ENCODE data around the gene C3orf22.
A peak's percentile ranks its signal among the peaks of the same experiment; 100 is the strongest.

Gene C3orf22

GRCh38 chr3:126527006-126527405 lies 31.7 kb downstream of the C3orf22 start:
- FAIRE-seq = no peak

DNA sequence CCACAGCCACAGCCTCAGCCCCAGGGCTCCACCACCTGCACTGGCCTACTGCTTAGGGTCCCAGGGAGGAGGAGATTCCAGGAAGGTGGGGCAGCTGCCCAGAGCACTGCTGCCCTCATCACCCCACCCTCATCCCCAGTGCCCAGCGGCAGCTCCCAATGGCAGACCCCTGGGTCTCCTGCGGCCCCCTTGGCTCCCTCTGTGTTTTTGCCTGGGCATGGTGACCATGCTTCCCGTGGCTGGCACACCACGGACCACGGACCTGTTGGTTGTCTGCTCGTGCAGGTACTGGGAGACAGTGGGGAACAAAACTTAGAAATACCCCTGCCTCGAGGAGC lies 32.1 kb downstream of the C3orf22 start:
- FAIRE-seq = no peak

- no peak for FAIRE-seq
These were observed 32.7 kb downstream of the C3orf22 start for GRCh38 chr3:126525853-126526667.

DNA sequence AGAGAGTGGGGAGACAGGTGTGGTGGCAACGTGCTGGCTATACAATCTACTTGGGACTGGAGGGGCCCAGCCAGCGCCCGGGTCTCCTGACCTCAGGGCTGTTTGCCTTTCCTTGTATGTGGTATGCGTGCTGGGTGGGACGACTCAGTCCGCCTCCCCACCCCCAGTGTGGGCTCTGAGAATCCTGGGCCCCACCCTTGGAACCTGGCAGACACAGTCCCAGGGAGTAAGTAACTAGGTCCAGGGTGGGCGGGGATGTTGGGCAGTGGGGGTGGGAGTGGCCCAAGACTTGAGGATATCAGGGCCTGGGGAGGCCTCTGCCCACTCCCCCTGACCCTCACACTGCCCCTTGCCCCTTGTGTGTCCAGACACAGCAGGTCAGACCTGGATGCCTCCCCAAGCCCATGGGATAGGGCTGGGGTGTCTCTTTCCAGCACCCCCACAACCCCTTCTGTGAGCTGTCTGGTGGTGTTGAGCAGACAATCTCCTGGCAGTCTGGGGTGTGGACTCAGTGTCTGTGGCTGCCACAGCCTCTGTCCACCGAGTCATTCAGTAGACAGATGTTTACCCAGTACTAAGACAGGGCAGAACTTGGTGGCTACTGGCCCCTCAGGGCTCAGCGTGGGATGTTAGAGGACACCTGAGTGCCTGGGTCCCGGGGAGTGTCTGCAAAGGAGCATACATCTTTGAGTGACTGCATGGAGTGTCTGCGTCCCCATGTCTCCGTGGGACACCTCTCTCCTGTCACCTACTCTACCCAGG lies 33.5 kb downstream of the C3orf22 start:
- no peak for FAIRE-seq

GRCh38 chr3:126524429-126524988 lies 34.2 kb downstream of the C3orf22 start:
- no peak for FAIRE-seq

DNA sequence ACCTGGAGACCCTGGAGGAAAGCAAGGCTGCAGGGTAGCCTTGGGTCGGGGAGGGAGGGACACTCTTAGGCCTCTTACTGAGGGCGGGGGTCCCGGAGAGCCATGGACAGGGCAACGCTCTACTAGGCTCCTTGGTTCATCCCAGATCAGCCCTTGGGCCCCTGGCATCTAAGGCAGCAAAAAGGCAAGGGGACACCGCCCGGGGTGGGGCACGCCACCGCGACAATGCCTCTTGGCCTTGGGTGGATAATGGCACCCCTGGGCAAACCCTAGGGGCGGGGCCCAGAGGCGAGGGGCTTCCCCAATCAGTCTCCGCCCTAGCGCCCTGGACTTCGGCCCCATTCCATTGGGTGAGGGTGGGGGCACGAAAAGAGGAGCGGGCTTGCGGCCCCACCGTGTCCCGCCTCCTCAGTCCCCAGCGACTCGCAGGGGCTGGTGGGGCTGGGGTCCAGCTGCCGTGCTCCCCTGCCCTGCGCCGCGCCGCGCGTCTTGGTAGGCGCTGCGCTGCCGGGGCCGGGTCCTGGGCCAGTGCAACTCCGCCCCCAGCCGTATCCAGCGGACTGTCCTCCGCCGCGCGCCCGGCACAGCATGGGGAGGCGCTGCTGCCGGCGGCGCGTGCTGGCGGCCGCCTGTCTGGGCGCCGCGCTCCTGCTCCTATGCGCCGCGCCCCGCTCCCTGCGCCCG lies 34.8 kb downstream of the C3orf22 start, which contains the start of gene CHST13:
CHST13 (plus strand) TSS at position 411 of the 684 bp plus-strand sequence; CDS start at position 589, 178 bp downstream.
- no peak for FAIRE-seq

DNA sequence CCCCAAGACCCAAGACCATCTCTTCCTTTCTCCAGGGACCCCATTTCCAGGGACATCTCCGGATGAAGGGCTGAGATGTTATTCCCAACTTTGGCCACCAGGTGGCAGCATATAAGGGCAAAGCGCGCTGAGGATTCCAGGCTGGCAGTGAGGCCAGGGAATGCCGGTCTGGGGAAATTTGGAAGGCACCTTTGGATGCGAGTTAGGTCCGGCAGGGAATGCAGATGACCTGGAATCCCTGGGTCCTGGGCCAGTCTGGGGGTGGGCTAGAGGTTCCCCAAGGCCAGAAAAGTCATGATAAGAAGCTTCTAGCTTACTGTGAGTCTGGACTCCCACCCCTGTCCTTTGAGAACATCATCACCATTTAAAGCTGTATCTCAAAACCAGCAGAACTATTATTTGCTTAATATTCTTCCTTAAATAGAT lies 36.4 kb downstream of the C3orf22 start:
- FAIRE-seq = peak; percentile 9

GRCh38 chr3:126521122-126521891 lies 37.4 kb downstream of the C3orf22 start:
- FAIRE-seq = no peak

- FAIRE-seq = no peak
These were observed 39.0 kb downstream of the C3orf22 start for GRCh38 chr3:126519506-126520455.

DNA sequence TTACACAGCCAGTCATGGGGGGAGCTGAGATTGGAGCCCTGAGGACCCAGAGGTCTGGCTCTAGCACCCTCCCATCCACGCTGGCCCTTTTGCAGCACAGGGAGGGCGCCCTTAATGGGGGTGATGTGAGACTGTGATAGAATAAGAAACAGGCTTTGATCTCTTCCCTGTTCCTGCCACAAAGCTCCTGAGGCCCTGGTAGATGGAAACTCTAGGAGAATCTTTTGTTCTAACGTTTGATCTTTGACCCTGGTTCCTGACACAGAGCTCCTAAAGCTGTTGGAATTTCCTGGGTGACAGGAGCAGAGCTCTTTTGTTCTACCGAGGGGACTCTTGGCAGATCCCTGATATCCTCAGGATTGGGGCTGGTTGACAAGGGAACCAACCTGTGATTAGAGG lies 40.0 kb downstream of the C3orf22 start:
- no peak for FAIRE-seq

DNA sequence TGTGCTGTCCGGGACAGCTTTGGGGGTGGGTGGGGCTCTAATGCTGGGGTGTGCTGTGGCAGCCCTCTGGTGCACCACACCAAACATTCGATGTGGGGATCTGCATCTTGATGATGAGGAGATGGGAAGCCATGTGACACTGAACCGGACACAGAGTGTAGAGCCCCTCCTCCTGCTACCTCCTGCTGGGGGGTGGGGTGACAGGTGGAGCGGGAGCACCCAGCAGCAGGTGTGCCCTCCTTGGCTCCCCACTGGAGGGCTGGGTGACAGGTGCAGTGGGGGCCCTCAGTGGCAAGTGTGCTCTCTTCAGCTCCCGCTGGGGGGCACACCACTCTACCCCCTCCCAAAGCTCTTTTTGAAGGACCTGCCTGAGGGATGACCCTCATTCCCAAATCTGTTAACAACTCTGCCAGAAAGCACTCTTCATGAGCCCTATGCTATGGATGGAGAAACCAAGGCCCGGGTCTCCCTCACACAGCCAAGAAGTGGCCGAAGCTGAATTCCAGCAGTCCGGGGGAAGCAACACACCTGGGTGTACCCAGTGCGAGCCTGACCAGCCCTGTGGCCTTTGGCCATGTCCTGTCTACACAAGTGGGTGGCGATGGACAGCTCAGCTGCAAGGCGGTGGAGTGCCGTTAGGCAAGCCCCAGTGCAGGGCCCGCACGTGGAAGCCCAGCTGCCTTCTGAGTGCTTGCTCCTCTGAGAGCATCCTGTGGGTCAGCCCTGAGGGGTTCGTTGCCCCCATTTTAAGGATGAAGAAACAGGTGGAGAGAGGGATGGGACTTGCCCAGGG lies 40.5 kb downstream of the C3orf22 start:
- no peak for FAIRE-seq

DNA sequence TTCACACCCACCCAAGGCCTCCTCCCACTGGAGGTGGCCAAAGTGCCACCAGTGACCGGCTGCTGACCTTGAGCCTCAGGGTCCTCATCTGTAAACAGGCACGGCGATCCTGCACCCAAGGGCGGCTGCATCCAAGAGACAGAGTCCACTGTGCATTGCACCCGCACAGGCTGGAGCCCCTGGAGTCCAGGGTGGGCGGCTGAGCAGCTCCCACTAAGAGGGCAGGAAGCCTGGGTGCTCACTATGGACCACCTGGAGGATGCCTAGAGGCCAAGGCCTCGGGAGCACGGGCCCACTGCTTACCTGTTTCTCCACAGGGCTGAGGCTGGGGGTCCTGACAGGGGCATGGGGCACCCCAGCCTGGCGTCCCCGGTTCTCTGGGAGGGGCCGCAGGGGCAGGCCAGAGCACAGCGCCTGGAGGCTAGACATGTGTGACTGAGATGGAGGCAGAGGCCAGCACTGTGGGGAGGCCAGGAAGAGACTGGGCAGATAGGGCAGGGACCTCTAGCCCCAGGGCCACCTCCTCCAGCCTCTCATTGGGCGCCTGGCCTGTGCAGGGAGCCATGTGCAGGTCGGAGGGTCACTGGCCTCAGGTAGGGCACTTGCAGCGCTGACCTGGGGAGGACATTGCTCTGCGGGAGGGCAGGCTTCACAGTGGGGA lies 41.3 kb downstream of the C3orf22 start, which contains the start of gene UROC1:
UROC1 (minus strand) TSS at position 483 of the 661 bp plus-strand sequence; CDS start at position 429, 54 bp downstream.
- no peak for FAIRE-seq

- no peak for FAIRE-seq
These were observed 41.8 kb downstream of the C3orf22 start for GRCh38 chr3:126516936-126517290.

- FAIRE-seq = no peak
These were observed 42.4 kb downstream of the C3orf22 start for GRCh38 chr3:126516152-126516935.

DNA sequence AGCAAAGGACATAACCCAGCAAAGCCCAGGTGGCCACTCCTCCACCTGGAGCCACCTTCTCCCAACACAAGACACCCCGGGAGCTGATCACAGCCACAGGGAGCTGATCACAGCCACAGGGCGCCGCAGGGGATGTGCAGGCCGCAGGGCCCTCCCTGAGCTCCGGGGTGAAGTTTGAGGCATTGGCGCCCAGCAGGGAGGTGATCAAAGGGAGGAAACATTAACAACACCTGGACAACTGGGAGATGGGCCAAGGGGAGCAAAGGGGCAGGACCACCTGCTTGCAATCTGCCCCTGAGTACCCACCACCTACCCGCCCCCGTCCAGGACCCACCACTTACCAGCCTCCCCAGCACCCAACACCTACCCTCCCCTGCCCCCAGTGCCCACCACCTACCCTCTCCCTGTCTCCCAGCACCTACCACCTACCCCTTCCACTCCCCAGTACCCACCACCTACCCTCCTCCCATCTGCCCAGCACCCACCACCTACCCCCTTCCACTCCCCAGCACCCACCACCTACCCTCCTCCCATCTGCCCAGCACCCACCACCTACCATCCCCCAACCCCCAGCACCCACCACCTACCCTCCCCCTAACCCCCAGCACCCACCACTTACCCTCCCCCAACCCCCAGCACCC lies 43.5 kb downstream of the C3orf22 start:
- no peak for FAIRE-seq

GRCh38 chr3:126514161-126514560 lies 44.6 kb downstream of the C3orf22 start:
- FAIRE-seq = no peak

GRCh38 chr3:126512916-126513650 lies 45.6 kb downstream of the C3orf22 start:
- FAIRE-seq = no peak

GRCh38 chr3:126512026-126512425 lies 46.7 kb downstream of the C3orf22 start:
- no peak for FAIRE-seq
